Stomach smooth muscle (tissue), 2 donors: ENCODE measurements around the gene PLEKHA6.

ENCODE experiments used
- H3K27ac ChIP-seq: one replicate; pipeline ENCODE4 v1.7.0; 2013; ENCODE audit warnings: mild to moderate bottlenecking, low read length, inconsistent platforms
- H3K27me3 ChIP-seq, 2 donors: one replicate each; pipeline ENCODE4 v1.7.0; 2013; ENCODE audit warnings: low read length in 2 of 2; ENCODE audit not compliant: insufficient read depth in 2 of 2, control insufficient read depth in 1 of 2
- H3K36me3 ChIP-seq, 2 donors: one replicate each; pipeline ENCODE4 v1.7.0; 2013; ENCODE audit warnings: low read length in 2 of 2; ENCODE audit not compliant: control insufficient read depth in 2 of 2, insufficient read depth in 2 of 2
- H3K4me1 ChIP-seq: one replicate; pipeline ENCODE4 v1.7.0; 2013; ENCODE audit warnings: low read length; ENCODE audit not compliant: control insufficient read depth, insufficient read depth
- H3K4me3 ChIP-seq, 2 donors: one replicate each; pipeline ENCODE4 v1.7.0; 2013; ENCODE audit warnings: low read length in 2 of 2
- H3K9ac ChIP-seq, 2 donors: one replicate each; pipeline ENCODE4 v1.7.0; 2013; ENCODE audit warnings: low read length in 2 of 2, mild to moderate bottlenecking in 1 of 2
- H3K9me3 ChIP-seq, 2 donors: one replicate each; pipeline ENCODE4 v1.7.0; 2013; ENCODE audit warnings: low read length in 2 of 2; ENCODE audit not compliant: control insufficient read depth in 2 of 2
- donor health status: healthy.
- donor health status: Pancreatic carcinoma.

The PLEKHA6 gene

DNA sequence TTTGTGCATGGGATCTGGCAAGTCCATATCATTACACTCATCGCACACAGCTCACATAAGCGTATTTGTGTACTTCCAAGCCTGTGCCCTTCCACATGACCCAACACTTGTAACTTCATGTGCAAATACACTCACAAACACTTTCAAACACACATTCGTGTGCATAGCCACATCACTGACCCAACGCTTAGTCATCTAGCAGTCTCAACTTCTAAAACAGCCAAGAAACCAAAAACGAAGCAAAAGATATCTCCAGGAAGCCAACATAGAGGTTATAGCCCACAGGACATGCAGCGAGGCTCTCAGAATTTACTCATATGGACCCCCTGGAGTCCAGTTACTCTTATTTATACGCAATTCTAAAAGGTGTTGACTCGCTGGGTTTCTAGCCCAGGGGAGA is 135.1 kb downstream of the PLEKHA6 start:
- H3K9ac ChIP-seq = no peak overlapping the region
- H3K9me3 ChIP-seq = no peaks in the 10 kb centered on the region
- no peak overlapping the region for H3K27ac ChIP-seq
- H3K4me3 ChIP-seq = no peak overlapping the region
- no peaks in the 10 kb centered on the region for H3K4me1 ChIP-seq
- no peaks in the 10 kb centered on the region for H3K27me3 ChIP-seq
- H3K36me3 ChIP-seq = peaks cover 0 to 4% of the 10 kb centered on the region in 2 donors

- Histone ChIP-seq H3K9ac (no peak overlapping the region), H3K27me3 (no peaks in the 10 kb centered on the region), H3K36me3 (peaks cover 0 to 4% of the 10 kb centered on the region in 2 donors), H3K27ac (no peak overlapping the region), H3K9me3 (no peaks in the 10 kb centered on the region), H3K4me1 (no peaks in the 10 kb centered on the region), H3K4me3 (no peak overlapping the region)
Observed at GRCh38 chr1:204223129-204223860, 136.4 kb downstream of the PLEKHA6 start.

- Histone ChIP-seq H3K27me3 (no peaks in the 10 kb centered on the region), H3K4me3 (no peak overlapping the region), H3K36me3 (peaks cover 0 to 2% of the 10 kb centered on the region in 2 donors)
Observed at GRCh38 chr1:204222764-204223055, 137.0 kb downstream of the PLEKHA6 start.

DNA sequence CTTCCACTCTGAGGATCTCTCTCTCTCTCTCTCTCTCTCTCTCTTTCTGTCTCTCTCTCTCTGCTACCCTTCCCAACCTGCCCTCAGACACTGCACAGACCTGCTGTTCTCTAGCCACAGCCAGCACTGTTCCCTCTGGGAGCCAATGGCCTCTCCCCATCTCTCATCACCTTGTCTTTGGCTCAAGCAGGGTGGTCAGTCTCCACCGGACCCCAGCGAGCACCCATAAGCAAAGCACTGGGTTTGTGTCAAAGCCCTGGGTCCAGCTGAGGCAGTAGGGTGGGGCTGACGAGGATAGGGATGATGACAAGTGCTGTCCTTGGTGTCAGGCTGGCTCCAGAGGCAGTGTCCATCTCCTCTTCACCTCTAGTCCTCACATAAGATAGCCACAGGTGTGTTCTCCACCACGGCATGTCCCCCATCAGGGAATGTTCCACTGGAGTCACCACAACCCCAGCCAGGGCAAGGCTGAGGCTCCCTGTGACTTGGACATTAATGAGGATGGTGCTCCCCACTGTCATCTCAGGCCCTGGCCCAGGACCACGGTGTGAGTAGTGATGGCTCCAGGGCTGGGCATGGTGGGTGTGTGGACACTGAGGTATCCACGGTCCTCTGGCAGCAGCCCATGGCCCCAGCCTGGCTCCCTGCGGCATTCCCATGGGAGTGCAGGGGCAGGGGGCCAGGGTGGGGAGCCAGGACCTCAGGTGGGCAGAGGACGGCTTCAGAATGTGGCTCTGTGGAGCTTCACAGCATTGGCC is 137.5 kb downstream of the PLEKHA6 start:
- Histone ChIP-seq H3K27ac (no peak overlapping the region), H3K9me3 (no peaks in the 10 kb centered on the region), H3K27me3 (peaks cover 0 to 4% of the 10 kb centered on the region in 2 donors), H3K4me1 (no peaks in the 10 kb centered on the region), H3K4me3 (no peak overlapping the region), H3K36me3 (no peaks in the 10 kb centered on the region), H3K9ac (no peak overlapping the region)

More at GRCh38 chr1:204222764-204223055, 137.0 kb downstream of the PLEKHA6 start:
- H3K27ac ChIP-seq = no peak overlapping the region
- H3K4me1 ChIP-seq = no peaks in the 10 kb centered on the region
- no peaks in the 10 kb centered on the region for H3K9me3 ChIP-seq
- no peak overlapping the region for H3K9ac ChIP-seq

GRCh38 chr1:204221271-204221670 is 138.5 kb downstream of the PLEKHA6 start:
- H3K27me3 ChIP-seq = peaks cover 0 to 7% of the 10 kb centered on the region in 2 donors
- H3K4me1 ChIP-seq = no peaks in the 10 kb centered on the region
- no peak overlapping the region for H3K4me3 ChIP-seq
- no peak overlapping the region for H3K9ac ChIP-seq
- H3K9me3 ChIP-seq = no peaks in the 10 kb centered on the region
- H3K27ac ChIP-seq = no peak overlapping the region
- H3K36me3 ChIP-seq = no peaks in the 10 kb centered on the region

- H3K27ac ChIP-seq = no peak overlapping the region
- H3K36me3 ChIP-seq = no peaks in the 10 kb centered on the region
- no peak overlapping the region for H3K9ac ChIP-seq
- H3K4me3 ChIP-seq = no peak overlapping the region
- H3K27me3 ChIP-seq = peaks cover 0 to 7% of the 10 kb centered on the region in 2 donors
- H3K9me3 ChIP-seq = no peaks in the 10 kb centered on the region
- H3K4me1 ChIP-seq = no peaks in the 10 kb centered on the region
Observed at GRCh38 chr1:204219971-204220616, 139.6 kb downstream of the PLEKHA6 start.

GRCh38 chr1:204218552-204218951 is 141.2 kb downstream of the PLEKHA6 start:
- Histone ChIP-seq H3K4me1 (peaks cover 3% of the 10 kb centered on the region), H3K27me3 (peaks cover 10% of the 10 kb centered on the region in 2 donors), H3K4me3 (no peak overlapping the region), H3K9me3 (no peaks in the 10 kb centered on the region), H3K27ac (no peak overlapping the region), H3K36me3 (no peaks in the 10 kb centered on the region), H3K9ac (no peak overlapping the region)

GRCh38 chr1:204217648-204218000 is 142.1 kb downstream of the PLEKHA6 start:
- Histone ChIP-seq H3K4me1 (peaks cover 3% of the 10 kb centered on the region), H3K4me3 (no peak overlapping the region), H3K9me3 (no peaks in the 10 kb centered on the region), H3K27me3 (peaks cover 10% of the 10 kb centered on the region in 2 donors), H3K36me3 (no peaks in the 10 kb centered on the region), H3K9ac (no peak overlapping the region), H3K27ac (no peak overlapping the region)

- no peaks in the 10 kb centered on the region for H3K36me3 ChIP-seq
- H3K9me3 ChIP-seq = no peaks in the 10 kb centered on the region
- no peak overlapping the region for H3K9ac ChIP-seq
- H3K4me1 ChIP-seq = peaks cover 3% of the 10 kb centered on the region
- no peak overlapping the region for H3K27ac ChIP-seq
- H3K4me3 ChIP-seq = no peak overlapping the region
- peaks cover 10% of the 10 kb centered on the region in 2 donors for H3K27me3 ChIP-seq
Observed at GRCh38 chr1:204216880-204217647, 142.7 kb downstream of the PLEKHA6 start.

- Histone ChIP-seq H3K27me3 (peaks cover 13 to 15% of the 10 kb centered on the region in 2 donors), H3K27ac (no peak overlapping the region), H3K9me3 (no peaks in the 10 kb centered on the region), H3K4me1 (peaks cover 3% of the 10 kb centered on the region), H3K36me3 (no peaks in the 10 kb centered on the region), H3K4me3 (no peak overlapping the region), H3K9ac (no peak overlapping the region)
Observed at GRCh38 chr1:204216236-204216635, 143.5 kb downstream of the PLEKHA6 start.
